AG09319 (cell line): ENCODE results near the gene WNT7B.

ENCODE experiments used
- DNase-seq: peaks from one replicate; pipeline ENCODE4 v3.0.0-alpha.2; 2010; ENCODE audit warnings: low read depth; ENCODE audit errors: extremely low read depth
- CTCF ChIP-seq: IDR thresholded peaks from 2 replicates; pipeline ENCODE4 v1.5.1; 2011; ENCODE audit warnings: low read depth, mild to moderate bottlenecking, inconsistent platforms, low read length, moderate library complexity

WNT7B gene

GRCh38 chr22:45871721-45872120 lies 105.2 kb downstream of the WNT7B start:
- TF ChIP-seq CTCF = no peak

More at GRCh38 chr22:45871721-45872120, 105.2 kb downstream of the WNT7B start:
- no peak for DNase-seq
